NCI-H2171 (cell line): ENCODE measurements around the gene CAMTA1.
"Not testable (repeated sequence)": the region's sequence is repeated elsewhere in the genome, so short reads cannot be mapped to it uniquely, and the experiment has no call there.

Experiments
- DNase-seq: peaks from one replicate; lab custom pipeline; 2025; lab: John Stamatoyannopoulos, UW

CAMTA1 gene

GRCh38 chr1:6810146-6810734 is 25.0 kb downstream of the CAMTA1 start:
- not testable (repeated sequence) for DNase-seq

GRCh38 chr1:6811583-6811982 is 26.3 kb downstream of the CAMTA1 start:
- no peak for DNase-seq

GRCh38 chr1:6813165-6813564 is 27.9 kb downstream of the CAMTA1 start:
- DNase-seq = no peak

GRCh38 chr1:6815726-6816125 is 30.5 kb downstream of the CAMTA1 start:
- no peak for DNase-seq

- no peak for DNase-seq
Observed at GRCh38 chr1:6819246-6820040, 34.2 kb downstream of the CAMTA1 start.

GRCh38 chr1:6820899-6821298 is 35.6 kb downstream of the CAMTA1 start:
- DNase-seq = no peak

GRCh38 chr1:6822530-6823359 is 37.5 kb downstream of the CAMTA1 start:
- no peak for DNase-seq

- no peak for DNase-seq
Observed at GRCh38 chr1:6823793-6824192, 38.5 kb downstream of the CAMTA1 start.

- DNase-seq = no peak
Observed at GRCh38 chr1:6824665-6825368, 39.6 kb downstream of the CAMTA1 start.

GRCh38 chr1:6825828-6826227 is 40.6 kb downstream of the CAMTA1 start:
- DNase-seq = no peak

- peak; percentile 36 for DNase-seq
Observed at GRCh38 chr1:6827079-6827478, 41.8 kb downstream of the CAMTA1 start.

GRCh38 chr1:6827630-6828165 is 42.4 kb downstream of the CAMTA1 start:
- DNase-seq = no peak

GRCh38 chr1:6831366-6831765 is 46.1 kb downstream of the CAMTA1 start:
- DNase-seq = no peak

GRCh38 chr1:6832006-6832405 is 46.8 kb downstream of the CAMTA1 start:
- DNase-seq = not testable (repeated sequence)

GRCh38 chr1:6832531-6833188 is 47.4 kb downstream of the CAMTA1 start:
- peak; percentile 44 for DNase-seq

- no peak for DNase-seq
Observed at GRCh38 chr1:6833804-6834203, 48.5 kb downstream of the CAMTA1 start.

GRCh38 chr1:6834366-6834765 is 49.1 kb downstream of the CAMTA1 start:
- DNase-seq = no peak

- no peak for DNase-seq
Observed at GRCh38 chr1:6835139-6835538, 49.9 kb downstream of the CAMTA1 start.

GRCh38 chr1:6842301-6842700 is 57.0 kb downstream of the CAMTA1 start:
- no peak for DNase-seq

GRCh38 chr1:6845786-6846185 is 60.5 kb downstream of the CAMTA1 start:
- DNase-seq = not testable (repeated sequence)

- no peak for DNase-seq
Observed at GRCh38 chr1:6848816-6849215, 63.6 kb downstream of the CAMTA1 start.
